Measurements from ENCODE around the gene CCDC12.

The CCDC12 gene

GRCh38 chr3:46976326-46977190, at the start of gene CCDC12:
Gene CCDC12, minus strand, starts transcription at chr3:46976745. Its CDS starts 13 bp downstream, at chr3:46976732.
- peak; percentile 98 for DNase-seq

GRCh38 chr3:47024932-47025331, 48.4 kb upstream of the CCDC12 start:
- no peak for DNase-seq

GRCh38 chr3:47022641-47023071, 46.1 kb upstream of the CCDC12 start:
- no peak for DNase-seq

- DNase-seq = no peak
Measured at GRCh38 chr3:47020311-47020710, 43.8 kb upstream of the CCDC12 start.

GRCh38 chr3:47019201-47019600, 42.7 kb upstream of the CCDC12 start:
- DNase-seq = no peak

- DNase-seq = no peak
Measured at GRCh38 chr3:47018269-47018611, 41.7 kb upstream of the CCDC12 start.

GRCh38 chr3:47017504-47018268, 41.1 kb upstream of the CCDC12 start:
- no peak for DNase-seq

GRCh38 chr3:47016934-47017435, 40.4 kb upstream of the CCDC12 start:
- DNase-seq = peak; percentile 57

- no peak for DNase-seq
Measured at GRCh38 chr3:47016086-47016933, 39.8 kb upstream of the CCDC12 start.

GRCh38 chr3:47015151-47015550, 38.6 kb upstream of the CCDC12 start:
- DNase-seq = no peak

- no peak for DNase-seq
Measured at GRCh38 chr3:47014036-47014435, 37.5 kb upstream of the CCDC12 start.

- DNase-seq = no peak
Measured at GRCh38 chr3:47013231-47013630, 36.7 kb upstream of the CCDC12 start.

- no peak for DNase-seq
Measured at GRCh38 chr3:47012342-47013230, 36.0 kb upstream of the CCDC12 start.

GRCh38 chr3:47011371-47011770, 34.8 kb upstream of the CCDC12 start:
- DNase-seq = no peak

- no peak for DNase-seq
Measured at GRCh38 chr3:47010910-47011309, 34.4 kb upstream of the CCDC12 start.

- no peak for DNase-seq
Measured at GRCh38 chr3:47010111-47010712, 33.7 kb upstream of the CCDC12 start.

GRCh38 chr3:47009225-47010110, 32.9 kb upstream of the CCDC12 start:
- peak; percentile 79 for DNase-seq

- DNase-seq = no peak
Measured at GRCh38 chr3:47008851-47009224, 32.3 kb upstream of the CCDC12 start.

GRCh38 chr3:47008234-47008796, 31.8 kb upstream of the CCDC12 start:
- no peak for DNase-seq
